Skin of body (tissue), 2 donors: ENCODE measurements around the gene NHEJ1. TPM values are rescaled to one million over a fixed set of nuclear protein-coding genes. Genes with fewer than 3 reads are reported as not detected.
A peak's percentile ranks its signal among the peaks of the same experiment; 100 is the strongest.

ENCODE experiments used
- DNase-seq: peaks from one replicate; lab custom pipeline; 2025; lab: John Stamatoyannopoulos, UW
- total RNA-seq: library from RNA; depleted of rRNA; stranded (reverse); fragments of >200 nt; gene quantifications from one replicate; pipeline ENCODE4 v1.2.3, GENCODE V29; 2014

The NHEJ1 gene
- total RNA-seq, 1 donor from 2014 or later = 10.7 TPM

GRCh38 chr2:219058541-219059374 is 101.9 kb downstream of the NHEJ1 start:
- DNase-seq = no peak

DNA sequence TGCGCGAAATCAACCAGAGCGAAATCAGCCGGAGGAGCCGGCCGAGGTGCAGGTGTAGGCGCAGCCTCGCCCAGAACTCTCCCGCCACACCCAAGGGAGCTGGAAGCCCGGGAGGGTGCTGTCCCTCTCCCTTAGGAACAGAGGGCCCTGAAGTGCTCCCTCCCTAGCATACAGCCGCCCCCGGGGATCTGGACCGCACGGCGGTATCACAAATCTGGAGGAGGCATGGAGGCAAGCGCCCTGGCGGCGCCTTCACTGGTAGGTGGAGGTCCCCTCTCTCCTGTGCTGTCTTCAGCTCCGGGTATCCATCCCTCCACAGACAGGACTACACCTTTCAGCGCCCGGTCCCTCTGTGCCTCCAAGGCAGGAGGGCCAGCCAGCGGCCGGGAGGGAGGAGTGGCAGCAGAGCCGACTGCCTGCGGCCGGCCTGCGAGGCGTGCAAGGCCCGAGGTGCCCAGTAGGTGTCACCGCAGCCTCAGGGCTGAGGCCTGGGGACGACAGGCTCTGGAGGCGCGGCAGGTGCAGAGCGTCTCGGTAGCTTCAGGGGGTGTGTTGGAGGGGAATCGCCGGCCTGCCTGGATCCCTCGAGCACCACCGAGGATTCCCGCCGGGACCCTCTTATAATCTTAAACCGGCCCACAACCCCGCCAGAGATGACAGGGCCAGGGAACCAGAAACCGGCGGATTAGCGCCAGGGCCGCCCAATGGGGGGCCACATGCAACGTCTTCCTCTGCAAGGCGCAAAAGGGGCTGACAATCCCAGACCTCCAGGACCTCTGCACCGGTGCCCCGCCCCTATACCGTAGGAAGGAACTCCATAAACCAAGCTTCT is 102.7 kb downstream of the NHEJ1 start:
- peak; percentile 14 for DNase-seq

DNA sequence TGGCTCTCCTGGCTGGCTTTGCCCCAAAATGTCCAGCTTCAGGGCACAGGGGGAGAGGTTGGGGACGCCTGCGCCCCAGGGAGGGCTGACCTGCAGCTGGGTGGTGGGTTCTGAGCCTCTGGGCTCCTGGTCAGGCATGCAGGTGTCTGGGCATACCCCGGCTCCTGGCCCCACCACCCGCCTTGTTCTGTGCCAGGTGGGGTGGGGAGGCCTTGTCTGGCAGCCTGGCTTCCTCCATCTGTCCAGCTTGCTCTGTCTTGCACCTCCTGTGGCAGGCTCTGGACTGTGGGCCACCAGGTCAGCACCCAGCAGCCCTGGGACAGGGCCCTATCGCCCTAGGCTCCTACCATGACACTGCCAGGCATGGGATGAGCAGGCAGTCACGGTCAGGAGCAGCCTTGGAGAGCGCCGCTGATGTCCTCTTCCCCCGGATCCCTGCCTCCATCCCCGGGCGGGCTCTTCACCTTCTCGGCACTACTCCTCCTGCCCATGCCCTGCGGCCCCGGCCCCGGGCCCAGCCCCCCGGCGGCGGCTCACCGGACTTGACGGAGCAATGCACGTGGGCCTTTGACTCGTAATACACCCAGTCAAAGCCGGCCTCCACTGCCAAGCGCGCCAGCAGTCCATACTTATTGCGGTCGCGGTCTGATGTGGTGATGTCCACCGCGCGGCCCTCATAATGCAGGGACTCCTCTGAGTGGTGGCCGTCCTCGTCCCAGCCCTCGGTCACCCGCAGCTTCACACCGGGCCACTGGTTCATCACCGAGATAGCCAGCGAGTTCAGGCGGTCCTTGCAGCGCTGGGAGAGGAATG is 103.5 kb downstream of the NHEJ1 start:
- DNase-seq = no peak

- DNase-seq = no peak
Observed at GRCh38 chr2:219056176-219056895, 104.3 kb downstream of the NHEJ1 start.

DNA sequence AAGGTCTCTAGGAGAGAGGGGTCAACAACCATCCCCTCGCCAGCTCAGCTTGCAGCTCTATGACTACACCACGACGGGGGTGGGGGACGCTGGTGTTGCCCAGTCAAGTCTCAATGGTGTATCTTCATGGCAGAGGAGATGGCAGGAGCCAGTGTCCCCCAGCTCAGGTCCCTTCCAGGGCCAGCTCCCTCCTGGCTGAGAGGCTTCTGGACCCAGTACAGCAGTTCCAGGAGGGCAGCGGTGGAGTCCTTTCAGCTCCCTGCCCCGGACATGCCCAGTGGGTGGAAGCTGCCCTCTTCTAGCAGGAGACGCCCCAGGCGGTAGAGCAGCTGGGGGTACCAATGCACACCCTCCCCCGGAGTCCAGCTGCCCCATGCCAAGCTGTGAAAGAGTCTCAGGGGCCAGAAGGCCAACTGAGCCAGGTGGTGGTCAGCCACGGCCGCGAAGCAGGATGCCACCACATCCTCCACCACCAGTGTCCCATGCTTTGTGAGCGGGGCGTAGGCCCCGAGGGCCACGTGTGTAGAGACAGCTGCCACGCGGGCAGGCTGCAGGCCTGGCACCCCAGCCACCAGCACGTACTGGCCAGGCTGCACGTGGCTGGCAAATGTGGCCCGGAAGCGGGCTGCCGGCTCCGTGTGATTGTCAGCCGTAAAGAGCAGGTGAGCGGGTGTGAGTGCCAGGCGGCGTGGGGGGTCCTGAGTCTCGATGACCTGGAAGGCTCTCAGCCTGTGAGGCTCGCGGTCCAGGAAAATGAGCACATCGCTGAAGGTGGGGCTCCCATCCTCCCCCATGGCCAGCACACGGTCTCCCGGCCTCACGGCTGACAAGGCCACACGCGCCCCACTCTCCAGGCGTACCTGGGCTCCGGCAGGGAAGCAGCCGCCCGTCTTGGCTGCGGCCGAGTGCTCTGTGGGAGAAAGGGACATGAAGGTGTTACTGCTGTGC is 105.4 kb downstream of the NHEJ1 start:
- DNase-seq = no peak

GRCh38 chr2:219049282-219049681 is 111.3 kb downstream of the NHEJ1 start:
- DNase-seq = no peak

DNA sequence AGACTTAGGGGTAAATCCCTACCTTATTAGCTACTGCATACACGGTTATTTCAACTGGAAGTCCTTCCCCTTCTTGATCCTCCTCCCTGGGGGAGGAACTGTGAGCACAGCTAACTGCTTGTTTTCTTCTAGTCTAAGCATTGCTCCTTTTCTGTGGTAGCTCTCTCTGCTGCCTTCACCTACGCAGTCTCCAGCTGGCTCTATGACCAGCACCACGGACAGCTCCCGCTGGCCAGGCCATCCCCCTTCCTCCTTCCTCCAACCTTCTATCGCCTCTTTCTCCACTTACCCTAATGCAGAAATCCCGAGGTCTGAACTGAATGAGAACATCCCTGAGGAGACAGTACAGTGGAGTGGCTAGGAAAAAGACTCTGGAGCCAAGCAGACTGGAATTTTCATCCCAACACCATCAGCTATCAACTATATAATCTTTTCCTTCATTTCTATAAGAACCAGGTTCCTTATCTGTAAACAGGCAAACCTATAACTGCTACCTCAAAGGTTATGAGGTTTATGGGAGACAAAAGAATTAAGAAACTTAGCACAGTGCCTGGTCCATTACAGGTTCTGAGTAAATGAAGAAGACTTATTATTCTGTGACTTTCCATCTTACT is 114.6 kb downstream of the NHEJ1 start:
- DNase-seq = no peak

- DNase-seq = no peak
Observed at GRCh38 chr2:219042750-219043149, 117.9 kb downstream of the NHEJ1 start.

DNA sequence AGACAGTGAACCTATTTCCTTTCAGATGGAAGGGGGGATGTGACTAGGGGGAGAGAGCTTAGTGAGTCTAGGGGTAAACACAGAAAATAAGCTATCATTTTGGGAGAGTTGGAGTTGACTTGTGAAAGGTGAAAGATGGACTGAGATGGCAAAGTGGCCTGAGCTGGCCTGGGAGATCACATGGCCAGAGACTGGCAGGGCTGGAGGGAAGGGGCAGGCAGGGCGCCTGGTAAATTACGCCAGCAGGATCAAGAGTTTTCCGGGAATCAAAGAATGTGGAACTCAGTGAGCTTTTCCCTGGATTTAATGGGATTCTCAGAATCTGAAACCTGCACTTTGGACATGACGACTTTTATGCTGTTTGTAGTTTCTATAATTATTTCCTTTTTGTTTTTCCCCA is 118.5 kb downstream of the NHEJ1 start:
- no peak for DNase-seq

GRCh38 chr2:219041252-219041651 is 119.4 kb downstream of the NHEJ1 start, which contains the start of gene CFAP65:
Gene CFAP65 (minus strand): TSS chr2:219041516. CDS start chr2:219039048, 2,468 bp downstream.
- peak; percentile 5 for DNase-seq

DNA sequence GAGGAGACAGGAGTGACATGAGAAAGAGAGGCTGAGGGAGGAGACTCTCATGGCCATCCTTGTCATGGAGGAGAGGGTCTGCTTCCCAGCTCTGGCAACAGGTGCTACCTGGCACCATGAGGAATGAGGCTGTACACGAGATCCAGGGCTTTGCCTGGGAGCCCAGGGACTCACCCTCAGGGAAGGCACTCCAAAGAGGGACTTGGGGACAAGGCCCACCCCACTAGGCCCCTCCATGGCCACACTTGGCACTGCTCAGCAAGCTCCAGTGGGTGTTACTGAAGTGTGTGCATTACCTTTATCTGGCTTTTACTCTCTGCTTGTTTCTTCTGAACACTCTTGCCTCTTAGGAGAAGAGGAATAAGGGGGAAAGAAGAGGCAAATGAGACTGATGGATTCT is 122.0 kb downstream of the NHEJ1 start:
- DNase-seq = no peak

DNA sequence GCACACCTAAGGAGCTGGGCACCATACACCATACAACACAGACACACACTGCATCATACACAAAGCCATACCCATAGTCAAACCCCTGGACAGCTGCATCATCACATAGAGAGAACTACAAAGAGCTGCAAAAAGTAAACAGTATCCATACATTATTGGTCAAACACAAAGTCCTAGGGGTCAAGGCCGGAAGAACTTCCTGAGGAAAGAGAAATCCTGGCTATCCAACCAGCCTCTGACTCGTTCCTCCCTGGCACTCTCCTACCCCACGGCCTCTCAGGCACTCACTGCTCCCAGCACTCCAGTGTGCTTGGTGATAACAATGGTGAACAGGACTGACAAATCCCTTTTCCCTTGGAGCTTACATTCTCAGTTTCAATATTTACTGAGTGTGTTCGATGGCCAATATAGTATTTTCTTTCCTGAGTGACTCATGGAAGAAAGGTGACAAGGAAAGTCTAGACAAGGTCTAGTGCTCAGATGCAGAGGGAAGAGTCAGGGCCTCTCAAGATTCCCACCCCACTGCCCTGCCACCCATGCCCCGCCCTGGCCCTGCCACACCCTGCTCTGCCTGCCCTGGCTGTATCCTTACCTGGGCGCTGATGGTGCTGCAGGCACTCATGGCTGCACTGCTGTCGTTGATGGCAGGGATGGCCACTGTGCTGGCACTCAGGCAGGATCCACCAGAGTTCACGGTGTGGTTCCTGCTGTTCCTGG is 122.7 kb downstream of the NHEJ1 start:
- DNase-seq = no peak

DNA sequence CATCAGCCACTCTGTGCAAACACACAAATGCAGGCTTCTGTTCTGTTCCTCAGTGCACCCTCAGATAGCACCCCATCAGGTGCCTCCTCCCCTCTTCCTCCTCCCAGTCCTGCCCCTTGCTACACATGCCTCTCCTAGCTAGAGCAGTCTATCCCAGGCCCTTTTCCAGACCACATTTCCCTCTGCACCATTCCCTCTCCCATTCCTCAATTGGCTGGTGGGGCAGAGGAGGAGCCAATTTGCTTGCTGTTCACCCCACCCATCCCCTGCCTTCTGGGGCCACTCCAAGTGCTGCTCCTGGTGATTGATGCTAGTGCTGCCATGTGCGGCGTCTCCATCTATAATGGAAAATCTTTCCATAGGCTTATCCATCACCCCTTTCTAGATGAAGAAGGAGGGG is 124.7 kb downstream of the NHEJ1 start:
- no peak for DNase-seq

DNA sequence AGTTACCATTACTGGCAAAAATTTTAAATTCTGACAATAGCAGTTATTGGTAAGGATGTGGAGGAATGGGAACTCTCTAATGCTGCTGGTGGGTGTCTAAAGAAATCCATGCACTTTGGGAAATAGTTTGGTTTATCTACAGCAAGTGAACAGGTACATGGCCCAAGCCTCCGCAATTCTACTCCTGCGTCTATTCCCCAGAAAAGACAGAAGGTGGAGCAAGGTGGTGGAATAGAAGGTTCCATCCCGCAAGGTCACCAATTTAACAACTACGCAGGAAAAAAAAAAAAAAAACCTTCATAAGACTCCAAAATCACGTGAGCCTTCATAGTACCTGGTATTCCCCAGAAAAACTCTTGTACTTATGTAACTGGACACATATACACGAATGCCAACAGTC is 125.8 kb downstream of the NHEJ1 start:
- no peak for DNase-seq

GRCh38 chr2:219032051-219032745 is 128.4 kb downstream of the NHEJ1 start:
- DNase-seq = no peak

DNA sequence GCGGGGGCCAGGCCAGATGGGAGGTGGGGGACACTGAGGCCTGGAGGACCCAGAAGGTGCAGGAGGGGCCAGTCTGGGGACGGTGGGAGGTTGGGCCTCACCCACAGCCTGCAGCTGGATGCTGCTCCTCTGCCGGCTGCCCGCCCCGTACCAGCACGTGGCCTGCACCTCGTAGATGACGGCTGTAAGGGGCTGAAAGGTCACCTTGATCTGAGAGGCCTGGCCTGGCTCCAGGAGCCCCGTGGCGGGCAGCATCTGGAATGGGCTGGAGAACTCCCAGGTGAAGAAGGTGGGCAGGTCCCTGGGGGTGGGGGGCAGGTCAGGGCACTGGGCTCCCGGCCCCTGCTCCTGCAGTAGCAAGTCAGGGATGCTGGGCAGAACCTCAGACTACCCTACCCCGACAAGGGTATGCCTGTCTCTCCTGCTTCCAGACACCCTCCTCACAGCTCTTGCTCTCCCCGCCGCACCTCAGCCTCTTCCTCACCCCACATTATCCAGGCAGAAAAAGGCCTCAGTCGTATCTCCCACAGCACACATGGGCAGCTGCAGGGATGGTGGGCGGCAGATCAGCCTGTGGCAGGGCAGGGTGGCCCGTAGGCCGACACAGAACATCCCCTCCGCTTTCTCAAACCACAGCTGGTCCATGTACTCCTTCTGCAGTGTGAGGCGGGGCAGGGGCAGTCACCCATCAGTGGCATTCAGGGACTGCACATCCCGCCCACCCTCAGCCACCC is 129.4 kb downstream of the NHEJ1 start:
- DNase-seq = no peak

DNA sequence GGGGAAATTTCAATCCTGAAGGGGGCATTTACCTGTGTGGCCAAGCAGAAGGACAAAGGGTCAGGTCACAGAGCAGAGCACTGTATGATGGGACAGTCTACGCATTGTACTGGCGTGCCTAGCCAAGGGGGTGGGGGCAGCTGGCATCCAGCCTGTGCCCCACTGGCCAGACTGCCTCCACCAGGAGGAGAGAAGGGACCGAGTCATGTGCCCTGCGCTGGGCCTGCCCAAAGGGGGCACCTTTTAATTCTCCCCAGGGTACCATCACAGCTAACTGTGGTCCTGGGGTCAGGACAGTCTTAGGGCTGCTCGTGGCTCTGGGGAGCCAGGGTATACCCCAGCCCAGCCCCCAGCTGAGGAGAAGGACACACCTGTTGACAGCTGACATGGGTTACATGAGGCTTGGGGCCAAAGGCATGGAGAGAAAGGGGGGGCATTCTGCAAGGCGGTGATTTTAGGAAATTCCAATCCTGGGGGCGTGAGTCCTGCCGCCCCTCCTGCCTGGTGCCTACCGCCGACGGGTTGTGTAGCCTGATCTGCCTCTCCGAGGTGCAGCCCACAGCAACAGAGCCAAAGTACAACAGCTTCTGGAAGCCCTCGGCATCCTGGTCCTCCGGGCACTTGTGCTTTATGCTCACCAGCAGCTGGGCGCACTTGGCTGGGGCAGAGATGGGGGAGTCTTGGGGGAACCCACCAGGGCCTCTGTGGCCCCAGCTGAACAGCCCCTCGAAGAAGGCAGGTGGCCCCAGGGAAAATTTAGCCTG is 130.3 kb downstream of the NHEJ1 start:
- no peak for DNase-seq
